NCI-H748 (cell line): ENCODE data around the gene NR6A1.

ENCODE experiments used
- DNase-seq: peaks from one replicate; lab custom pipeline; 2025; ENCODE audit not compliant: unreplicated experiment; lab: John Stamatoyannopoulos, UW

The NR6A1 gene

GRCh38 chr9:124662561-124662960, 108.5 kb downstream of the NR6A1 start:
- DNase-seq = no peak

GRCh38 chr9:124661271-124661670, 109.8 kb downstream of the NR6A1 start:
- peak; percentile 25 for DNase-seq

- peak; percentile 82 for DNase-seq
Measured at GRCh38 chr9:124660341-124660801, 110.7 kb downstream of the NR6A1 start.

- DNase-seq = peak; percentile 86
Measured at GRCh38 chr9:124659099-124659659, 111.9 kb downstream of the NR6A1 start.

- peak; percentile 97 for DNase-seq
Measured at GRCh38 chr9:124658165-124659017, 112.7 kb downstream of the NR6A1 start.

GRCh38 chr9:124657516-124657915, 113.6 kb downstream of the NR6A1 start:
- no peak for DNase-seq

GRCh38 chr9:124654431-124654830, 116.7 kb downstream of the NR6A1 start:
- no peak for DNase-seq

- no peak for DNase-seq
Measured at GRCh38 chr9:124652615-124653393, 118.3 kb downstream of the NR6A1 start.

GRCh38 chr9:124652203-124652602, 118.9 kb downstream of the NR6A1 start:
- DNase-seq = no peak

- DNase-seq = no peak
Measured at GRCh38 chr9:124645274-124645673, 125.8 kb downstream of the NR6A1 start.

GRCh38 chr9:124639637-124640036, 131.5 kb downstream of the NR6A1 start:
- no peak for DNase-seq

GRCh38 chr9:124635285-124635684, 135.8 kb downstream of the NR6A1 start:
- no peak for DNase-seq

- no peak for DNase-seq
Measured at GRCh38 chr9:124632077-124632621, 139.0 kb downstream of the NR6A1 start.

- DNase-seq = no peak
Measured at GRCh38 chr9:124631326-124631725, 139.8 kb downstream of the NR6A1 start.

- DNase-seq = no peak
Measured at GRCh38 chr9:124629600-124629999, 141.5 kb downstream of the NR6A1 start.

GRCh38 chr9:124628741-124629140, 142.4 kb downstream of the NR6A1 start:
- DNase-seq = no peak

GRCh38 chr9:124626276-124626675, 144.8 kb downstream of the NR6A1 start:
- no peak for DNase-seq

GRCh38 chr9:124625087-124625486, 146.0 kb downstream of the NR6A1 start:
- DNase-seq = no peak

- no peak for DNase-seq
Measured at GRCh38 chr9:124624735-124624992, 146.4 kb downstream of the NR6A1 start.

- no peak for DNase-seq
Measured at GRCh38 chr9:124623966-124624734, 147.0 kb downstream of the NR6A1 start.

GRCh38 chr9:124622882-124623281, 148.2 kb downstream of the NR6A1 start:
- no peak for DNase-seq
